ENCODE results near the gene SOX11.

DNA sequence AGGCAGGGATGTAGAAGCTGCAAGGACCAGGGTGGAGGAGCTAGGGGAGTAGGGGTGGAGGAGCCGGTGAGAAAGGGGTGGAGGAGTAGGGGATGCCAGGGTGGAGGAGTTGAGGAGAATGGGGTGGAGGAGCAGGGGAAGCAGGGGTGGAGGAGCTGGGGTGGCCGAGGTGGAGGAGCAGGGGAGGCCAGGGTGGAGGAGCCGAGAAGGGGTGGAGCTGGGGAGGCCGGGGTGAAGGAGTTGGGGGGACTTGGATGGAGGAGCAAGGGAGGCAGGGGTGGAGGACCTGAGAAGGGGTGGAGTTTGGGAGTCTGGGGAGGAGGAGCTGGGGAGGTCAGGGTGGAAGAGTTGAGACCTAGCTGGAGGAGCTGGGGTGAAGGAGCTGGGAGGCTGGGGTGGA lies 13.3 kb downstream of the SOX11 start:
- TF ChIP-seq, protein P1, sequence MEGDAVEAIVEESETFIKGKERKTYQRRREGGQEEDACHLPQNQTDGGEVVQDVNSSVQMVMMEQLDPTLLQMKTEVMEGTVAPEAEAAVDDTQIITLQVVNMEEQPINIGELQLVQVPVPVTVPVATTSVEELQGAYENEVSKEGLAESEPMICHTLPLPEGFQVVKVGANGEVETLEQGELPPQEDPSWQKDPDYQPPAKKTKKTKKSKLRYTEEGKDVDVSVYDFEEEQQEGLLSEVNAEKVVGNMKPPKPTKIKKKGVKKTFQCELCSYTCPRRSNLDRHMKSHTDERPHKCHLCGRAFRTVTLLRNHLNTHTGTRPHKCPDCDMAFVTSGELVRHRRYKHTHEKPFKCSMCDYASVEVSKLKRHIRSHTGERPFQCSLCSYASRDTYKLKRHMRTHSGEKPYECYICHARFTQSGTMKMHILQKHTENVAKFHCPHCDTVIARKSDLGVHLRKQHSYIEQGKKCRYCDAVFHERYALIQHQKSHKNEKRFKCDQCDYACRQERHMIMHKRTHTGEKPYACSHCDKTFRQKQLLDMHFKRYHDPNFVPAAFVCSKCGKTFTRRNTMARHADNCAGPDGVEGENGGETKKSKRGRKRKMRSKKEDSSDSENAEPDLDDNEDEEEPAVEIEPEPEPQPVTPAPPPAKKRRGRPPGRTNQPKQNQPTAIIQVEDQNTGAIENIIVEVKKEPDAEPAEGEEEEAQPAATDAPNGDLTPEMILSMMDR (IDR thresholded peaks at IDR 0.05), result no peak
- no peak for TF ChIP-seq TCF7 (CRISPR knock-in tag; IDR thresholded peaks at IDR 0.05; ENCODE audit: low read depth)
- TF ChIP-seq CREM (CRISPR knock-in tag; IDR thresholded peaks at IDR 0.05), result no peak
- TF ChIP-seq, protein P2, sequence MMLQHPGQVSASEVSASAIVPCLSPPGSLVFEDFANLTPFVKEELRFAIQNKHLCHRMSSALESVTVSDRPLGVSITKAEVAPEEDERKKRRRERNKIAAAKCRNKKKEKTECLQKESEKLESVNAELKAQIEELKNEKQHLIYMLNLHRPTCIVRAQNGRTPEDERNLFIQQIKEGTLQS (CRISPR knock-in tag; conservative IDR thresholded peaks at IDR 0.05), result no peak
- no peak for TF ChIP-seq ELF4 (CRISPR knock-in tag; IDR thresholded peaks at IDR 0.05; ENCODE audit: low read depth)
- TF ChIP-seq TEAD1 (CRISPR knock-in tag; IDR thresholded peaks at IDR 0.05), result no peak
- TF ChIP-seq, protein P3, sequence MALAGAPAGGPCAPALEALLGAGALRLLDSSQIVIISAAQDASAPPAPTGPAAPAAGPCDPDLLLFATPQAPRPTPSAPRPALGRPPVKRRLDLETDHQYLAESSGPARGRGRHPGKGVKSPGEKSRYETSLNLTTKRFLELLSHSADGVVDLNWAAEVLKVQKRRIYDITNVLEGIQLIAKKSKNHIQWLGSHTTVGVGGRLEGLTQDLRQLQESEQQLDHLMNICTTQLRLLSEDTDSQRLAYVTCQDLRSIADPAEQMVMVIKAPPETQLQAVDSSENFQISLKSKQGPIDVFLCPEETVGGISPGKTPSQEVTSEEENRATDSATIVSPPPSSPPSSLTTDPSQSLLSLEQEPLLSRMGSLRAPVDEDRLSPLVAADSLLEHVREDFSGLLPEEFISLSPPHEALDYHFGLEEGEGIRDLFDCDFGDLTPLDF (CRISPR knock-in tag; IDR thresholded peaks at IDR 0.05), result no peak
- TF ChIP-seq FOXJ3 (CRISPR knock-in tag; IDR thresholded peaks at IDR 0.05; ENCODE audit: borderline replicate concordance), result no peak
- TF ChIP-seq, protein P4, sequence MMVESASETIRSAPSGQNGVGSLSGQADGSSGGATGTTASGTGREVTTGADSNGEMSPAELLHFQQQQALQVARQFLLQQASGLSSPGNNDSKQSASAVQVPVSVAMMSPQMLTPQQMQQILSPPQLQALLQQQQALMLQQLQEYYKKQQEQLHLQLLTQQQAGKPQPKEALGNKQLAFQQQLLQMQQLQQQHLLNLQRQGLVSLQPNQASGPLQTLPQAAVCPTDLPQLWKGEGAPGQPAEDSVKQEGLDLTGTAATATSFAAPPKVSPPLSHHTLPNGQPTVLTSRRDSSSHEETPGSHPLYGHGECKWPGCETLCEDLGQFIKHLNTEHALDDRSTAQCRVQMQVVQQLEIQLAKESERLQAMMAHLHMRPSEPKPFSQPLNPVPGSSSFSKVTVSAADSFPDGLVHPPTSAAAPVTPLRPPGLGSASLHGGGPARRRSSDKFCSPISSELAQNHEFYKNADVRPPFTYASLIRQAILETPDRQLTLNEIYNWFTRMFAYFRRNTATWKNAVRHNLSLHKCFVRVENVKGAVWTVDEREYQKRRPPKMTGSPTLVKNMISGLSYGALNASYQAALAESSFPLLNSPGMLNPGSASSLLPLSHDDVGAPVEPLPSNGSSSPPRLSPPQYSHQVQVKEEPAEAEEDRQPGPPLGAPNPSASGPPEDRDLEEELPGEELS (CRISPR knock-in tag; IDR thresholded peaks at IDR 0.05), result no peak
- TF ChIP-seq, protein P5, sequence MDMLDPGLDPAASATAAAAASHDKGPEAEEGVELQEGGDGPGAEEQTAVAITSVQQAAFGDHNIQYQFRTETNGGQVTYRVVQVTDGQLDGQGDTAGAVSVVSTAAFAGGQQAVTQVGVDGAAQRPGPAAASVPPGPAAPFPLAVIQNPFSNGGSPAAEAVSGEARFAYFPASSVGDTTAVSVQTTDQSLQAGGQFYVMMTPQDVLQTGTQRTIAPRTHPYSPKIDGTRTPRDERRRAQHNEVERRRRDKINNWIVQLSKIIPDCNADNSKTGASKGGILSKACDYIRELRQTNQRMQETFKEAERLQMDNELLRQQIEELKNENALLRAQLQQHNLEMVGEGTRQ (CRISPR knock-in tag; IDR thresholded peaks at IDR 0.05), result no peak
- TF ChIP-seq, protein P6, sequence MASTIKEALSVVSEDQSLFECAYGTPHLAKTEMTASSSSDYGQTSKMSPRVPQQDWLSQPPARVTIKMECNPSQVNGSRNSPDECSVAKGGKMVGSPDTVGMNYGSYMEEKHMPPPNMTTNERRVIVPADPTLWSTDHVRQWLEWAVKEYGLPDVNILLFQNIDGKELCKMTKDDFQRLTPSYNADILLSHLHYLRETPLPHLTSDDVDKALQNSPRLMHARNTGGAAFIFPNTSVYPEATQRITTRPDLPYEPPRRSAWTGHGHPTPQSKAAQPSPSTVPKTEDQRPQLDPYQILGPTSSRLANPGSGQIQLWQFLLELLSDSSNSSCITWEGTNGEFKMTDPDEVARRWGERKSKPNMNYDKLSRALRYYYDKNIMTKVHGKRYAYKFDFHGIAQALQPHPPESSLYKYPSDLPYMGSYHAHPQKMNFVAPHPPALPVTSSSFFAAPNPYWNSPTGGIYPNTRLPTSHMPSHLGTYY (CRISPR knock-in tag; IDR thresholded peaks at IDR 0.05), result no peak
- no peak for TF ChIP-seq SP1 (CRISPR knock-in tag; conservative IDR thresholded peaks at IDR 0.05)
- no peak for TF ChIP-seq ETV6 (CRISPR knock-in tag; IDR thresholded peaks at IDR 0.05)

All from WTC11 (cell line).